Tongue (tissue), 2 donors: ENCODE data around the gene ANKRD34A. TPM values are rescaled to one million over a fixed set of nuclear protein-coding genes. Genes with fewer than 3 reads are reported as not detected.

Experiments used
- DNase-seq: peaks from one replicate; pipeline ENCODE4 v3.0.0-alpha.2; 2015
- total RNA-seq: library from RNA; depleted of rRNA; stranded (reverse); fragments of >200 nt; gene quantifications from one replicate; pipeline ENCODE4 v1.2.3, GENCODE V29; 2014

ANKRD34A gene
- 0.51 TPM for total RNA-seq

DNA sequence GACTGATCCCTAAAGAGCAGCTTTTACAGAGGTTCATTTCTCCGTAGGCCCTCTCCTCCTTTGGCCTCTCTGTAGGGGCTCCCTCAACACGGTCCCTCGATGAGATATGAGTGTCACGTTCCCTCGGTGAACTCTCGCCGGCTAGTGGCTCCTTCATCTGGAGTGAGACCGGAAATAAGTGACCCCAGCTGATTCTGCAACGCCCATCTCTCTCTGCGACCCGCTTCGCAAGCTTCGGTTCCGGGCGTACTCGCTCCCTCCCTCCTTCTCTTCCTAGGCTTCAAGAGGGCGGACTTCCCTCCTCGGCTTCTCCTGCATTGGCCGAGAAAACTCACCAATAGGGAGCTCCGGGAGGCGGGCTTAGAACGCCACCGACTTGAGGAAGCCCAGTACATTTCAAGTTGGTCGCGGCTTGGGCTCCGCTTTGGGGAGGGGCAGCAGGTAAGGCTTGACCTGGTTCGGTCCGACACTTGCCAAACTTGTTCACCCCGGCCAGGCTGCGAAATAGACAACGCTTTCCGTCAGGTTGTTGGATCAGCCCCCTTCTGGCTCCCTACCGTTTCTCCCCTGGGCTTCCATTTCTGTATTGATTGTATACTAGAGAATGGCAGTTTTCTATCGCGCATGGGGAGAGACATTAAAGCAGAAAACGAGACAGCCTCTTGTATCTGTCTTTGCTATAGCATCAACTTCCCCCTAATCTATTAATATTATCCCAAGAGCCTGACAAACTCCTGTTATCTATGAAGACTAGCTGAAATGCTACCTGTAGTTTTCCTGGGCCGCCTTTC, at the start of gene ANKRD34A, which contains the start of gene POLR3GL:
ANKRD34A (minus strand) TSS at position 248 of the 791 bp plus-strand sequence. CDS start 2,816 bp downstream, outside the sequence.
POLR3GL (plus strand) TSS at position 363 of the 791 bp plus-strand sequence. CDS start 10,176 bp downstream, outside the sequence.
- DNase-seq: peak; percentile 97

DNA sequence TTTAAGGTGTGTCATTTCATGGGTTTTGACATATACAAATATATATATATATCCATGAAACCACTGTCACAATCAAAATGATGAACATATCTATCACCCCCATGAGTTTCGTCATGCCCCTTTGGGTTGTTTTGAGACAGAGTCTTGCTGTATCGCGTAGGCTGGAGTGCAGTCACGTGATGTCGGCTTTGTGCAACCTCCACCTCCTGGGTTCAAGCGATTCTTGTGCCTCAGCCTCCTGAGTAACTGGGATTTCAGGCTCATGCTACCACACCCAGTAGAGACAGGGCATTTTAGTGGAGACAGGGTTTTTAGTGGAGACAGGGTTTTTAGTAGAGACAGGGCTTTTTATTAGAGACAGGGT, 49.2 kb upstream of the ANKRD34A start:
- DNase-seq: no peak

DNA sequence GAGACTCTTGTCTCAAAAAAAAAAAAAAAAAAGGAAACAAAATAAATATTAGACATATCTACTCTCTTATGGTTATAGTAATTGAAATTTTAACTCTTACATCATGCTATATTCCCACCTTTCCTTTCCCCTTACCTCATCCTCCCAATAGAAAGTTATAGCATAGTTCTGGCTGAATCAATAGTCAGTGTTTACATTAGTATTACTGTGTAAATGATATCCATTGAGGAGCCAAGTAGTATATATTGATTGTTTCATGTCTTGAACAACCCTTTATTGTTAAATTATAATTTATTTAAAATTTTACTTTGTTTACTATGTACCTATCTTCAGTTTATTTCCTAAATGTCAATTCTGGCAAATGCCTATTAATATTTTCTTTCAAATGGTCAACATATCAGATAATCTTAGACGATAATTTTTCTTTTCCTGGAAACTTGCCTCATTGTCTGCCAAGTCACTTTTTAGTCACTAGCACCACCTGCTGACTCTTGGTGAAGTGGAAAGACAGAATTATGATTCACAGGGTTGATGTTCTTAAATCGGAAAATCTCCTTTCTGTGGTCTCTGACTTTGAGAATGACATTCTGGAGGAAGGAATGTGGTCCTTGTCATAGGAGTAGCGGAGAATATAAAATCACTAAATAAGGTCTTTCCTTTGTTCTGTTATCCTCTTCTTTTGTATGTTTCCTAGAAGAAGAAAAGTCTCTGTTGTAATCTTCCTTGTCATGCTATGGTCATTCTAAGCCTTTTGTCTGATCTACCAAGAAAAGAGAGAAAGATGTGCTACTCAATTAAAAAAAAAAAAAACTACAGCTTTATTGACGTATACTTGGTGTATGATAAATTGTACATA, 48.6 kb upstream of the ANKRD34A start:
- peak; percentile 90 for DNase-seq

DNA sequence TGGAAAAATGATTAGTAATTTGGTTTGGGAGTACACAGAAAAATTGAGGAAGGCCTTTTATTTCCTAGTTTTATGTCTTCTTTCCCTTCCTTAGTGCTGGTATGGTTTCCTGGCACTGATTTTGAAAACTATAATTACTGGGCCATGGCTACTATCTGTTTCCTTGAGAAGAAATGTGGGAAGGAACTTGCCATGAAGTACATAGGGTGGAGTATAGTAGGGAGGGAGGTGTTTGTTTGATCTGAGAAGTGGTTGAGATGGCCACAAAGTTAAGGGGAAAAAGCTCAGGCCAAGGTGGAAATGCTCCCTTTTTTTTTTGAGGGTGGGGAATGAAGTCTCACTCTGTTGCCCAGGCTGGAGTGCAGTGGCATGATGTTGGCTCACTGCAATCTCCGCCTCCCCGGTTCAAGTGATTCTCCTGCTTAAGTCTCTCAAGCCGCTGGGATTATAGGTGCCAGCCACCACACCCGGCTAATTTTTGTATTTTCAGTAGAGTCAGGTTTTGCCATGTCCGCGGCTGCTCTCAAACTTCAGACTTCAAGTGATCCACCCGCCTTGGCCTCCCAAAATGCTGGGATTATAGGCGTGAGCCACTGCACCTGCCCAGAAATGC, 45.9 kb upstream of the ANKRD34A start:
- no peak for DNase-seq

DNA sequence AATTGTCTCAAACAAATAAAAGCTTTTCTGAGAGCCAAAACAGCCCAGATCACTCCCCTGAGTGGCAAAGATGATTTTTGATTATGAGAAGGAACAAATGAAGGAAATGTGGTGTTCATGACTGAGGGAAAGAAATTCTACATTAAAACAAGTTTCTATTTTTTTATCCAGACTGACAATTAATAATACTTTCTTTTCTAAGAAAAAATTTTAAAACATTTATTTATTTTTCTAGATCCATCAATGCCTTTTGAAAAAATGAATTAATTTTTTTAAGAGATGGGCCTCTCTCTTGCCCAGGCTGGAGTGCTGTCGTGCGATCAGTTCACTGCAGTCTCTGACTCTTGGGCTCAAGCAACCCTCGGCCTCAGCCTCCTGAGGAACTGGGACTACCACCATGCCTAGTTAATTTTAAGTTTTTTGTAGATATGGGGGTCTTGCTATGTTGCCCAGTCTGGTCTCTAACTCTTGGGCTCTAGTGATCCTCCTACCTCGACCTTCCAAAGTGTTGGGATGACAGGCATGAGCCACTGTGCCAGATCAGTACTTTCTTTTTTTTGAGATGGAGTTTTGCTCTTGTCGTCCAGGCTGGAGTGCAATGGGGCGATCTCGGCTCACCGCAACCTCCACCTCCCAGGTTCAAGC, 43.2 kb upstream of the ANKRD34A start:
- no peak for DNase-seq

DNA sequence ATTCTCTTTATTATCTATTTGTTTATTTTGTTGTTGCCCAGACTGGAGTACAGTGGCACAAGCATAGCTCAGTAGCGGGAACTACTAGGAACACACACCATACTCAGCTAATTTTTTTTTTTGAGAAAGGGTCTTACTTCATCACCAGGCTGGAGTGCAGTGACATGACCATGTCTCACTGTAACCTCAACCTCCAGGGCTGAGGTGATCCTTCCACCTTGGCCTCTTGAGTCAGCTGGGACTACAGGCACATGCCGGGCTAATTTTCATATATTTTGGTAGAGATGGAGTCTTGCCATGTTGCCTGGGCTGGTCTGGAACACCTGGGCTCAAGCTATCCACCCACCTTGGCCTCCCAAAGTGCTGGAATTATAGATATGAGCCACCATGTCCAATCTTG, 37.3 kb upstream of the ANKRD34A start:
- DNase-seq: no peak

DNA sequence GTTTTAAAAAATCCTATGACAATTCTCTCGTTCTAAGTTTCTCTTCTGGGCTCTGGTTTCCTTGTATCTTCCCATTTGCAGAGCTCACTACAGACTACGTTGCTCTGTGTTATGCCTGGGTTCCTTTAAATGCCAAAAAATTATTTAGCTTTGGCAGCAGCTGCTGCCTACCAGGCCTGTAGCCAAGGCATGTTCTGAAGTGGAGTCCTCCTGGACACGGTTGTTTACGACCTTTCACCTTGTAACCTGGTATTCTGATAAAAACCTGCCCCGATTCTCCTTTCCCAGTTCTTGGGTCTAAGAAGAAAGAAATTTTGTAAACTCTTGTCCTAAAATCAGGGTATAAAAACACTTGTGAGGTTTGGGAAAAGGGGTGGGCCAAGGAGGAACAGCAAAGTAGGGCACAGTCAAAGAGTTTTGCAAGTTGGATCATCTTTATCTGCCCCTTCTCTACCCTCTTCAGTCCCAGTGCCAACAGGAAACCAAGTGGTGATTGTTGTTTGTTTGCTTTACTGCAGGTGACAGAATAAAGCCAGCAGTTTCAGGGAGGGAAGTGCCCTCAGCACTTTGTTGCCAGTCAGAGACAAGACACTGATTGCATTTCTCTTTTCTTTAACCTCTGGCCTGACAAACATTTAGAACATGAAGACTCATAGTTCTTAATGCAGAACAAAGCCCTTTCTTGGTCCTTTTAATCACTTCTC, 35.1 kb upstream of the ANKRD34A start:
- peak; percentile 78 for DNase-seq

DNA sequence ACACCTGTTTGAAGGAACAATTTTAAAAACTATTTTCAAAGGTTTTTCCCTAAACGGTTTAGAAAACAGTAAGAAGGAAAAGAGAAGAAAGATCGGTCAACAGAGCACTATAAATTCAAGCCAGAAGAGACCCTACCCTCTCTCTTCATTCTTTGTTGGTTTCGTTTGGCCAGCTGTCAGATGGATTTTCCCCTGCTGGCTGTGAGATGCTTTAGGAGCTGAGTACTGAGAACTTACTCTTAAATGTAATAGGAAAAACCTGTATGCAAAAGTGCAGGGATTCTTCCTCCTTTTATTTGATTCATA, 33.3 kb upstream of the ANKRD34A start:
- DNase-seq: peak; percentile 72

DNA sequence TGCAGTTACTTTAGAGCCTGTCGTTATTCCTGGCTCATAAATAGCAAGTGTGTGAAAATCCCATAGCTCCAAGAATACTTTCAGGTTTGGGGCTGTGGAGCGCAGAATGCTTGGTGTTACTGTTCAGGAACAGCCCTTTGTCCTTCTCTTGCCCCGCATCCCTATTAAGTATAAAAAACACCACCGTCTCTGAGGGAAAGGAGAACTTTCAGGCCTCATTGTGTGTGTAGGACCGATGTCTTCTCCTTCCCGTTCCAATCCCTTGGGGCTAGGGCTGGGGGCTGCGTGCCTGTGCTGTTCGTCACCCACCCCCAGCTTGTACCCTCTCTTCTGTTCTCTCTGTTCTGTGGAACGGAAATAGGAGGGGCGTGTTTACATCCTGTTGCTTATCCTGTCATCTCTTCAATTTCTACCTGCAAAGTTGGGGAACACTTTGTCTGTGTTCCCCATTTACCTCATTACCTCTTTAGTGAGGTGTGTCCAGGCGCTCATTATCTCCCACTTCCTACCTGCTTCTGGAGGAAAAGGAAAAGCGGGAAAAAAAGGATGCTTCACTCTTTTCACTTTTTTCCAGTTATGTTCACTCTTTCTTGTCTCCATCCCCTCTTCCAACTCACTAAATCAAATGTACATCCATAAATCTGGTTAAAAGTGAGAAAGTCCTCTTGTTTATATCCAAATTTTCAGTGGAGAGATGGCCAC, 32.8 kb upstream of the ANKRD34A start:
- peak; percentile 61 for DNase-seq

DNA sequence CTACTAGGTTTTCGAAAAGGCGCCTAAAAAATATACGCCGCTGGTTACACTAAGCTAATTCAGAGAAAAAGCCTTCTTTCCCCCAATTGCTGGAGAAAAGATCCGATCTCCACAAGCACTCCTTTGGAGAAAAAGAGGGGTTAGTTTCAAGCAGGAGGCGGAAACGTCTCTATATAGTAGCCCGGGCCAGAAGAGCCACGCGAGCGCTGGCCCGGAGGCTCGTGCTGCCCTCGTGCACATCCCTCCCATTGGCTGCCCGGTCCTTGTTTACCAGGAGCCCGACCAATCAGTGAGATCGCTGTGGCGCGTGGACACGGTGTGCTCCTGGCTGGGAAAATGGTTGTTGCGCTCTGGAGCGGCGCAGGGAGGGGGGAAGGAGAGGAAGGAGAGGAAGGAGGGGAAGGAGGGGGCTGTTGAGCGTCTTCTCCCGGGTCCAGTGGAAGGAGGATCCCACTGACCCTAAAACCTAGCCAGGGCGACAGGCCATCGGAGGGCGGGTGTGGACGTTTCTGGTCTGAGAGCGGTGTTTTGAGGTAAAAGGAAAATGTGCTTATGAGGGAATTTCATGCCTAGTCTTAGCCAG, 32.1 kb upstream of the ANKRD34A start, which contains the start of gene TXNIP:
TXNIP (minus strand) TSS at position 147 of the 583 bp plus-strand sequence. CDS start 313 bp downstream, outside the sequence.
- DNase-seq: peak; percentile 99

DNA sequence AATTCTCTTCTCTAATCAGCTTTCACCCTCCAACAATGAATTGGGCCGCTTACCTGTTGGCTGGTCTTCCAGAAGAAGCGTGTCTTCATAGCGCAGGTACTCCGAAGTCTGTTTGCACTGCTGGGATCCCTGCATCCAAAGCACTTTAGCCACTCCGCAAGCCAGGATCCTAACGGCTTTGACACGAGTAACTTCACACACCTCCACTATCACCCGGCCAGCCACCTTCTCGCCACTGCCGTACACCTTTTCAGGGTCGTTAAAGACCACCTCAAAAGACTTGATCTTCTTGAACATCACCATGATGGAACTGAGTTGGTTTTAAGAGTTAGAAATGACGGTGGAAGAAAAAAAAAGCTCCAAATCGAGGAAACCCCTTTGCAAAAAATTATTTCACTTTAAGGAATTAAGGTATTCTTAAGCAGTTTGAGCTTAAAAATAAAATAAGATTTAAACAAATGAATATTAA, 31.6 kb upstream of the ANKRD34A start:
- DNase-seq: no peak

DNA sequence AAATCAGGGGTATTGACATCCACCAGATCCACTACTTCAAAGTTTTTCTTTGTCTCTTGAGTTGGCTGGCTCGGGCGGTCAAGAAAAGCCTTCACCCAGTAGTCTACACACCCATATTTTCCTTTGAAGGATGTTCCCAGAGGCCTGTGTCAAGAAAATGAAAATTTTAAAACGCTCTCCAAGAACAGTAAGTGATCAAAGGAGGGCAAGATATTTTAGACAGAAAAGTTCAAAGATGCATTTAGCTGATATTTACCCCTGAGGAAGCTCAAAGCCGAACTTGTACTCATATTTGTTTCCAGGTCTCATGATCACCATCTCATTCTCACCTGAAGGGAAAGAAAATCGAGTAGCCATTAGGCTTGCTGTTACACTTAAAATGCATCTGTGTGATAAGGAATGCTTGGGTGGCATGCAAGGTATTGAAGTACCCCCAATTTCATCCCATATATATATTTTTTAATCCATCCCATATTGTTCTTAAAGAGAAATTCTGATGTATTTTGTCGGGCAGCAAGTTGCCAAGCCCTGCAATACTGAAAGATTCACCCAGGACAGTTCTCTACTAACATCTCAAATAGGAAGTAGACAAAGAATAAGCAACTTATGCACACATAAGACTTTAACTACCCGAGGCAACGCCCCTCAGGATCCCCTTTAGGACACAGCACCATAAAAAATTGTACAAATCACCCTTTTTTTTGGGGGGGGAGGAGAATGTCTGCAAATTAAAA, 30.9 kb upstream of the ANKRD34A start:
- peak; percentile 24 for DNase-seq

DNA sequence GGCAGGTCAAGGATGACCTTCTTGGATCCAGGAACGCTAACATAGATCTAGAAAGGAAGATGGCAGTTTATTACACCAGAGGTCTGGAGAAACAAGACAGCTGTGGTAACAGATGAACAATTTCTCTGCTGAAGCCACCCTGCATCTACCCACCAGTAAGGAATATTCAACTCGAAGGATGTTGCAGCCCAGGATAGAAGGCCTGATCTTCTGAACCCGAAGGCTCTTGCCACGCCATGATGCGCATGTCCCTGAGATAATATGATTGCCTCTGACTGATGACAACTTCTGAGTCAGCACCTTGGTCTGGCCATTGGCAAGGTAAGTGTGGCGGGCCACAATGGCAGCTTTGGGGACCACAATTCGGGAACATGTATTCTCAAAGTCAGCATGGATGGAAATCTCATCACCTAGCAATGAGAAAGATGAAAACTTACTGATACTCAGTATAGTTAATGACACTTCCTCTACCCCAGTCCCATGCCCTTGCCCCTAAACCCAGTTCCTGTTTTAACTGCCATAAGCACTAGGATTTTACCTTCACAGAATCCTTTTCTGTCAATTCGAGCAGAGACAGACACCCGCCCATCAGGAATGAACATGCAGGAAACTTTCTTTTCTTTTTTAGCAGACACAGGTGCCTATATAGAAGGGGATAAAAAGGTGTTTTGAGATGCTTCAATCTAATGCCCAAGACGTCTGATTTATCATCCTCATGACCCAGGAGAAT, 30.2 kb upstream of the ANKRD34A start:
- no peak for DNase-seq

DNA sequence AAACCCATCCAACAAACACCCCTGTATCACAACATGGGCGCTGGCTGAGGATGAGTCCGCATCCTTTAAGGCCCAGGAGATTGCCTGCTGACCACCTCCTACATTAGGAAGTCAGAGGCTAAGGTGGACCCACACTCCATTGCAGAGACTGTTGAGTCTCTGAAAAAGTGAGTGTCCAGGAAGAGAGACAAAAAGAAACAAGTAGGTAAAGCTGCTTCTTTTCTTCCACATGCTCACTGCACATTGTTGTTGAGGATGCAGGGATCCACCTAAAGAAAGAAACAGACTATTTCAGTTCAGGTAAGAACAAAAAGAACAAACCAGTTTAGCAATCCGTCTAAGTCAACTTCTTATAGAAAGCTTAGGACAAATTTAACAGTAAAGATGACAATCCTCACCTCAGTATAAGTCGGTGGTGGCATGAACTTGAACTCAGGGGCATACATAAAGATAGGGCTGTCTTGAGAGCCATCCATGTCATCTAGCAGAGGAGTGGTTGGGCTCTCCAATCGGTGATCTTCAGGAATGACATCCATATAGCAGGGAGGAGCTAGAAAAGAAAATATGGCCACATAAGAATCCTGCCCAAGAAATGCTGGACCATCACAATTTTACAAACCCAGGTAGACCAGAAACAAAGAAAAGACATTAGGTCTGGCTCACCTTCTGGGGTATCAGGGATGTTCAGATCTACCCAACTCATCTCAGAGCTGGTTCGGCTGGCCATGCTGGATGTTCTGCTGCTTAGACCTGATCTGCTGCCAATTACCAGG, 29.4 kb upstream of the ANKRD34A start:
- no peak for DNase-seq

DNA sequence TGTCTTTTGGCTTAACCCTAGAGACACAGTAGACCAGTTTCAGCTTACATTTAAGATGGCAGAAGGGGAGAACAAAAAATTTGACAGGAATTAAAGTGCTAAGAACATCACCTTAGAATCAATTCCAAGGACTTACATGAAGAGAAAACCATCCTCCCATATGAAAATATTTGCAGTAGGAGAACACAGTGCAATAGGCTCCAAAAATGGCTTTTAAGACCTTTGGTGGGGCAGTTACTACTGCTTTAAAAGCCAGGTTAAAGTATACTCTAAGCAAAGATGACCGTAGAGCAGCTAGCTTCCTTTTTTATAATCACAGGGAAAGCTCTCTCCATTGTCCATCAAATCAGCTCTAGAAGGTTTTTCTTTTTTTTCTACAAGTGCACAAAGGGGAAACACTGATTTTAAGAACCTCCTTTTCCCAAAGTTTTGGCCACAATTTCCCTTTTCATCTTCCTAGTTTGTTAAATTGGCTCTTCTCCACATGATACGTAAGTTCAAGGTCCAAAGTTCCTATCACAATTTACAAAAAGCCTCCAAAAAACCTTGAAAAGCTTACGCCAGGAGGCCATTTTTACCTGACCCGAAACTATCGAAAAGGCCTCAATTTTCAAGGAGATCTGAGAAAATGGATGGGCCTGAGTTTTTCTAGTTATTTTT, 28.7 kb upstream of the ANKRD34A start:
- DNase-seq: no peak

DNA sequence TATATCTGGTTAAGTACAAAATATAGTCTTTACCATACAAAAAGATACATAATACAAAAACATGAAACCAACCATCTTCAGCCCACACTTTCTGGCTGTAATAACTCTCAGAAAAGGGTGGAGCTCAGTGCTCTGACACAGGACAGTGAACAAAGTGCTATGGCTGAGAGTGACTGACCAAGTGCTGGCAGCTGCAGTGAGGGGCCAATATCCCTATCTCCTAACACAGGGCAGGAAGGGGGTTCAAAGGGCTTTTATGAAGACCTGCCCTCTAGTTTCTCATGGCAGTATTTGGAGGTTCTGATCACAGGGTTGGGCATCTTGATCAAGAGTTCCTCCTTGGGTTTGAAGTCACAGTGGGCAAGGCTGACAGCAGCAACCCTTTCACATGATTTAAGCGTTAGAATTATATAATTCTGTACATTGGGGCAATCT, 28.1 kb upstream of the ANKRD34A start:
- DNase-seq: no peak

DNA sequence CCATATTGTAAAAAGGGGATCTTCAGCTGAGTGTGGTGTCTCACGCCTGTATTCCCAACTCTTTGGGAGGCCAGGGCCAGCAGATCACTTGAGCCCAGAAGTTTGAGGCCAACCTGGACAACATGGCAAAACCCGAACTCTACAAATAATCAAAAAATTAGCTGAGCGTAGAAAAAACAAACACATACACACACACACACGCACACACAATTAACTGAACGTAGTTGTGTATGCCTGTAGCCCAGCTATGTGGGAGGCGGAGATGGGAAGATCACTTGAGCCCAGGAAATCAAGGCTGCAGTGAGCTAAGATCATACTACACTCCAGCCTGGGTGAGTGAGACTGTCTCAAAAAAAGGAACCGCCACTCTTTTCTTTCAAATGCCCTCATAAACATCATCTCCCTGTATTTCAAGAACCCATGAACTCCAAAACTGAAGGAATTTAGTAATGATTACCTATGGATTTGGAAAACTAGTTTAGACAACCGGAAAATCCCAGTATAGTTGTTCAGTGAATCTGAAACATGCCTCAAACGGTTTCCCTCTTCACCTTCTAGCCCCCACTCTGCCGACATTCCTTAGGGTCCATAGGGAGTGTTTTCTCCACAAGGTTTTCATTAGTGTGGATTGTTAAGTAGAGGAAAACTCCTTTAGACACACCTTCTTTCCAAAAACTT, 27.5 kb upstream of the ANKRD34A start:
- DNase-seq: peak; percentile 20
